ENCODE measurements around the gene HLTF.

DNA sequence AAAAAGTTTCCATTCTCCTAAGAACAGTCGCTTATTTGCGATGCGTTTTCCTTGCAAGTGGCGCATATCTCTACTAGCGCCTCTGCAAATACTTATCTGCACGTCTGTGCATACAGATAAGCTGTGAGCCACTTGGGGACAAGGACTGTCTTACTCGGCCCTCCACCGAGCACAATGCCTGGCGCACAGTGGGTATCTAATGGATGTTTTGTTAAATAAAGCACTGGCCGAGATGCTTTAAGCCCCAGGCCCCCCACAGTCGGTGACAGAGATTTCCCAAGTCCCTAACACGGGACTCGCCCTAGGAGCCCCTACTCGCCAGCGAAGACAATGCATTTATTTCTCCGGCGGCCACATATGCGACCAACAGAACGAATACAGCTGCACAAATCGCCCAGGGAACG, 503 bp downstream of the HLTF start:
- TF ChIP-seq POLR2A (IDR thresholded peaks at IDR 0.05; ENCODE audit: low read length): no peak
- peak; percentile 95 for TF ChIP-seq GATA1 (IDR thresholded peaks at IDR 0.05; ENCODE audit: low read depth, low read length)

Data from erythroblast (primary cell).